Measurements from ENCODE around the gene THADA.

THADA gene

GRCh38 chr2:43509886-43510285, 86.0 kb downstream of the THADA start:
- no peak for DNase-seq (ENCODE audit: low read depth)

GRCh38 chr2:43508209-43508608, 87.6 kb downstream of the THADA start:
- no peak for DNase-seq (ENCODE audit: low read depth)

- no peak for DNase-seq (ENCODE audit: low read depth)
These were observed 88.7 kb downstream of the THADA start for GRCh38 chr2:43507137-43507536.

- peak; percentile 66 for DNase-seq (ENCODE audit: low read depth)
These were observed 100.1 kb downstream of the THADA start for GRCh38 chr2:43495727-43496126.

GRCh38 chr2:43493954-43494353, 101.9 kb downstream of the THADA start:
- DNase-seq (ENCODE audit: low read depth), result no peak

GRCh38 chr2:43491065-43491639, 104.7 kb downstream of the THADA start:
- DNase-seq (ENCODE audit: low read depth), result no peak

GRCh38 chr2:43490252-43490786, 105.5 kb downstream of the THADA start:
- no peak for DNase-seq (ENCODE audit: low read depth)

GRCh38 chr2:43488737-43489136, 107.1 kb downstream of the THADA start:
- no peak for DNase-seq (ENCODE audit: low read depth)

- DNase-seq (ENCODE audit: low read depth), result no peak
These were observed 109.2 kb downstream of the THADA start for GRCh38 chr2:43486603-43487002.

- DNase-seq (ENCODE audit: low read depth), result peak; percentile 85
These were observed 111.4 kb downstream of the THADA start for GRCh38 chr2:43484323-43484930.

- peak; percentile 80 for DNase-seq (ENCODE audit: low read depth)
These were observed 112.9 kb downstream of the THADA start for GRCh38 chr2:43482961-43483360.

- no peak for DNase-seq (ENCODE audit: low read depth)
These were observed 113.8 kb downstream of the THADA start for GRCh38 chr2:43481927-43482542.

- no peak for DNase-seq (ENCODE audit: low read depth)
These were observed 115.0 kb downstream of the THADA start for GRCh38 chr2:43480874-43481273.

- DNase-seq (ENCODE audit: low read depth), result peak; percentile 63
These were observed 117.3 kb downstream of the THADA start for GRCh38 chr2:43478412-43479086.

GRCh38 chr2:43475922-43476321, 119.9 kb downstream of the THADA start:
- DNase-seq (ENCODE audit: low read depth), result no peak

GRCh38 chr2:43475137-43475846, 120.5 kb downstream of the THADA start:
- peak; percentile 44 for DNase-seq (ENCODE audit: low read depth)

- no peak for DNase-seq (ENCODE audit: low read depth)
These were observed 121.6 kb downstream of the THADA start for GRCh38 chr2:43474273-43474672.

GRCh38 chr2:43473767-43474166, 122.1 kb downstream of the THADA start:
- DNase-seq (ENCODE audit: low read depth), result no peak

GRCh38 chr2:43472527-43473194, 123.2 kb downstream of the THADA start:
- DNase-seq (ENCODE audit: low read depth), result peak; percentile 68

GRCh38 chr2:43469713-43470112, 126.1 kb downstream of the THADA start:
- DNase-seq (ENCODE audit: low read depth), result no peak

GRCh38 chr2:43469094-43469493, 126.7 kb downstream of the THADA start:
- no peak for DNase-seq (ENCODE audit: low read depth)

- peak; percentile 62 for DNase-seq (ENCODE audit: low read depth)
These were observed 127.9 kb downstream of the THADA start for GRCh38 chr2:43467891-43468290.

All from iris pigment epithelial cell (primary cell).